Keratinocyte (primary cell): Measurements from ENCODE around the gene SOCS6.

Source experiments
- CTCF ChIP-seq, 3 experiments: IDR thresholded peaks in 1 of 3; conservative IDR thresholded peaks in 1 of 3; optimal IDR thresholded peaks in 1 of 3; 2 replicates in 2 of 3; 3 replicates in 1 of 3; pipeline versions ENCODE3 to v1.5.1; 2011; ENCODE audit warnings: low read length in 3 of 3, mild to moderate bottlenecking in 3 of 3, moderate library complexity in 2 of 3, control low read depth in 1 of 3, inconsistent platforms in 1 of 3; ENCODE audit not compliant: insufficient read depth in 2 of 3; ENCODE audit errors: extremely low read depth in 1 of 3
- EZH2 ChIP-seq: IDR thresholded peaks from one replicate; pipeline ENCODE4 v1.6.1; 2012; ENCODE audit warnings: inconsistent platforms, mild to moderate bottlenecking, low read length, moderate library complexity

- TF ChIP-seq CTCF (optimal IDR thresholded peaks at IDR 0.05 in 1 of 3, IDR thresholded peaks at IDR 0.05 in 1 of 3, conservative IDR thresholded peaks at IDR 0.05 in 1 of 3; ENCODE audit: extremely low read depth in 1 of 3, insufficient read depth in 2 of 3, low read length in 3 of 3) (no peak), EZH2 (no peak)
Observed at GRCh38 chr18:70292628-70293027, 3.8 kb downstream of the SOCS6 start.
